ENCODE data around the gene API5.

Gene API5

GRCh38 chr11:43356336-43356735 is 44.5 kb downstream of the API5 start:
- TF ChIP-seq FOXA1 (IDR thresholded peaks at IDR 0.05) (no peak), HDGF (IDR thresholded peaks at IDR 0.05; ENCODE audit: borderline replicate concordance) (no peak), PKNOX1 (IDR thresholded peaks at IDR 0.05) (no peak), FOXM1 (IDR thresholded peaks at IDR 0.05; ENCODE audit: borderline replicate concordance) (no peak), L3MBTL2 (conservative IDR thresholded peaks at IDR 0.05) (no peak), SUZ12 (IDR thresholded peaks at IDR 0.05) (no peak)
- ChIA-PET POLR2A (interaction anchor here (1.1 kb wide), 1 partner anchor 45 kb away, joined by 4 read pairs; the partner anchor contains the start of gene API5), CTCF (no interaction called here)
- no peak for DNase-seq (ENCODE audit: extremely low spot score)

GRCh38 chr11:43358279-43358800 is 46.5 kb downstream of the API5 start:
- DNase-seq (ENCODE audit: extremely low spot score) = no peak
- POLR2A ChIA-PET = interaction anchor here (0.9 to 2.7 kb wide), 10 partner anchors 9 to 225 kb away, joined by 3 to 20 read pairs (median 4); partner anchors contain the start of gene API5
- TF ChIP-seq L3MBTL2 (conservative IDR thresholded peaks at IDR 0.05) (peak; percentile 37), ELF4 (IDR thresholded peaks at IDR 0.05) (no peak), TARDBP (IDR thresholded peaks at IDR 0.05) (no peak)
- CTCF ChIA-PET = no interaction called here

- ChIA-PET CTCF (no interaction called here), POLR2A (interaction anchor here (0.5 to 2.7 kb wide), 11 partner anchors 9 to 224 kb away, joined by 3 to 20 read pairs (median 4); partner anchors contain the start of gene API5)
- peak; percentile 91 for DNase-seq (ENCODE audit: extremely low spot score)
- TF ChIP-seq HDGF (IDR thresholded peaks at IDR 0.05; ENCODE audit: borderline replicate concordance) (no peak), LEF1 (IDR thresholded peaks at IDR 0.05; ENCODE audit: borderline replicate concordance) (no peak), ZNF384 (IDR thresholded peaks at IDR 0.05) (no peak), NFRKB (IDR thresholded peaks at IDR 0.05) (no peak), L3MBTL2 (conservative IDR thresholded peaks at IDR 0.05) (0 out of 2 replicates have a peak, but pooled peaks have one; percentile 25), FOXK2 (IDR thresholded peaks at IDR 0.05) (no peak), SP1 (IDR thresholded peaks at IDR 0.05) (no peak), ELF4 (IDR thresholded peaks at IDR 0.05) (peak; percentile 76)
These were observed 47.1 kb downstream of the API5 start, which contains the start of gene TTC17 for GRCh38 chr11:43358801-43359421. TSS of gene TTC17 (plus strand) at chr11:43358920. CDS start at chr11:43358955, 35 bp downstream.

GRCh38 chr11:43359422-43359818 is 47.6 kb downstream of the API5 start:
- CTCF ChIA-PET = no interaction called here
- POLR2A ChIA-PET = interaction anchor here (0.5 to 2.7 kb wide), 7 partner anchors 8 to 77 kb away, joined by 3 to 20 read pairs (median 8); partner anchors contain the start of gene API5

GRCh38 chr11:43360361-43361032 is 48.7 kb downstream of the API5 start:
- ChIA-PET CTCF (no interaction called here), POLR2A (interaction anchor here (1.0 kb wide), 1 partner anchor 49 kb away, joined by 3 read pairs; the partner anchor contains the start of gene API5)
- TF ChIP-seq TARDBP (IDR thresholded peaks at IDR 0.05) (no peak), FOXM1 (IDR thresholded peaks at IDR 0.05; ENCODE audit: borderline replicate concordance) (no peak), PKNOX1 (IDR thresholded peaks at IDR 0.05) (no peak), CTBP1 (IDR thresholded peaks at IDR 0.05; ENCODE audit: borderline replicate concordance) (no peak), SP1 (IDR thresholded peaks at IDR 0.05) (no peak), ZNF384 (IDR thresholded peaks at IDR 0.05) (no peak), FOXA1 (IDR thresholded peaks at IDR 0.05) (no peak), FOXK2 (IDR thresholded peaks at IDR 0.05) (no peak), NFRKB (IDR thresholded peaks at IDR 0.05) (no peak), ARNT (IDR thresholded peaks at IDR 0.05) (no peak), LEF1 (IDR thresholded peaks at IDR 0.05; ENCODE audit: borderline replicate concordance) (no peak), L3MBTL2 (conservative IDR thresholded peaks at IDR 0.05) (no peak)
- no peak for DNase-seq (ENCODE audit: extremely low spot score)

More at GRCh38 chr11:43359422-43359818, 47.6 kb downstream of the API5 start:
- no peak for TF ChIP-seq SUZ12 (IDR thresholded peaks at IDR 0.05)
- no peak for TF ChIP-seq FOXM1 (IDR thresholded peaks at IDR 0.05; ENCODE audit: borderline replicate concordance)
- DNase-seq (ENCODE audit: extremely low spot score) = peak; percentile 36

- TF ChIP-seq LEF1 (IDR thresholded peaks at IDR 0.05; ENCODE audit: borderline replicate concordance) = no peak
- DNase-seq (ENCODE audit: extremely low spot score) = no peak
- POLR2A ChIA-PET = no interaction called here
- CTCF ChIA-PET = interaction anchor here (0.7 kb wide), 1 partner anchor 523 kb away, joined by 6 read pairs; no protein-coding TSS in a partner anchor
These were observed 54.9 kb downstream of the API5 start for GRCh38 chr11:43366677-43367076.

GRCh38 chr11:43367382-43368178 is 55.8 kb downstream of the API5 start:
- no peak for TF ChIP-seq PKNOX1 (IDR thresholded peaks at IDR 0.05)
- DNase-seq (ENCODE audit: extremely low spot score) = no peak
- ChIA-PET POLR2A (interaction anchor here (1.6 kb wide), 1 partner anchor 9 kb away, joined by 9 read pairs; the partner anchor contains the start of gene TTC17), CTCF (interaction anchor here (0.7 kb wide), 1 partner anchor 85 kb away, joined by 3 read pairs; no protein-coding TSS in a partner anchor)

All from HEK293T (cell line).